GM10847 (cell line): ENCODE measurements around the gene TRIM44.

ENCODE experiments used
- POLR2A ChIP-seq: IDR thresholded peaks from 2 replicates; pipeline ENCODE4 v1.6.1; 2011; ENCODE audit not compliant: insufficient read length; ENCODE audit errors: extremely low read depth

The TRIM44 gene, protein sequence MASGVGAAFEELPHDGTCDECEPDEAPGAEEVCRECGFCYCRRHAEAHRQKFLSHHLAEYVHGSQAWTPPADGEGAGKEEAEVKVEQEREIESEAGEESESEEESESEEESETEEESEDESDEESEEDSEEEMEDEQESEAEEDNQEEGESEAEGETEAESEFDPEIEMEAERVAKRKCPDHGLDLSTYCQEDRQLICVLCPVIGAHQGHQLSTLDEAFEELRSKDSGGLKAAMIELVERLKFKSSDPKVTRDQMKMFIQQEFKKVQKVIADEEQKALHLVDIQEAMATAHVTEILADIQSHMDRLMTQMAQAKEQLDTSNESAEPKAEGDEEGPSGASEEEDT

DNA sequence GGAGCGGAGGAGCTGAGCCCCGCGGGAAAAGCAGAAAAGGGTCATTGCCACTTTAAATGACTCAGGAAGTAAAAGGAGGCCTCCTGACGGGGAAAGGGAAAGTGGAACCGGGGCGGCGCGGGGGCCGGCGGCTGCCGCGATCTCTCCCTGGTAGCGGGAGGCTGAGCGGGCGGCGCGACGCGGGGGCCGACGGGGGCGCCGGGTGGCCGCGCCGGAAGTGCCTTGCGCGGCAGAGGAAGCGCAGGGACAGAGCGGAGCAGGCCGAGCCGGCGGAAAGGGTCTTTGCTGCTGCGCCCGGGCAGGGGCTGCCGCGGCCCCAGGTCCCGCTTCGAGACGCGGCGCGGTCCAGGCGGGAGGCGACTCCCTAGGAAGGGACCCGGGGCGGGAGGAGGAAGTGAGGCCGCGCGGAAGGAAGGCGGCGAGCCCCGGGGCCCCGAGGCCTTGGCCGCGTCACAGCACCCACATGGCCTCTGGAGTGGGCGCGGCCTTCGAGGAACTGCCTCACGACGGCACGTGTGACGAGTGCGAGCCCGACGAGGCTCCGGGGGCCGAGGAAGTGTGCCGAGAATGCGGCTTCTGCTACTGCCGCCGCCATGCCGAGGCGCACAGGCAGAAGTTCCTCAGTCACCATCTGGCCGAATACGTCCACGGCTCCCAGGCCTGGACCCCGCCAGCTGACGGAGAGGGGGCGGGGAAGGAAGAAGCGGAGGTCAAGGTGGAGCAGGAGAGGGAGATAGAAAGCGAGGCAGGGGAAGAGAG, at the start of gene TRIM44:
TSS of gene TRIM44 (plus strand) at position 127 of the 759 bp plus-strand sequence. CDS start at position 464, 337 bp downstream.
- peak; percentile 42 for TF ChIP-seq POLR2A

DNA sequence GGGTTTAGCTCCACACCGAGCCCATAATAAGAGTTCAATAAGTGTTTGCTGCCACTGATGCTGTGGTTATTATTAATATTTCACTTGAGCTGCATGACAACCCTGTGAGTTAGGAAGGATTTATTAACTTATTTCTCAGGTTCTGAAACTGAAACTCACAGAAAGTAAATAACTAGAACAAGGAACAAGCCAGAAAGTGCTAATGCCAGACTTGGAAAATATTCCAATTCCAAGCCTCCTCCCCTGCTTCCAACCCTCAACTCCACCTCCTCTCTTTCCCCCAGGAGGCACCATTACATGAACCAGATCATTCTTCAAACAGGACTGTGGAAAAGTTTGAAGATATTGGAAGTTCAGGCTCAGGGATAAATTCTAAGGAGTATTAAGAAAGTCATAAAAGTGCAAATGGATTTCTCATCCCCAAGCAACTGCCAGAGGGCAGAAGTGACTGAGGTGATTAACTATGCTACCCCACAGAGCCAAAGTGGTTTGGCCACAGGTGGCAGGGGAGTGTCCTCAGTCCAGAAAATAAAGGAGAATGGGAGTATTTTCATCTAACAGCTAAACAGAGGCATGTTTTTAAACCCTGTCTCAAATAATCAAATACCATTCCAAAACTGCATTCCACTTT, 47.5 kb upstream of the TRIM44 start:
- no peak for TF ChIP-seq POLR2A

GRCh38 chr11:35615921-35616900, 46.4 kb upstream of the TRIM44 start:
- TF ChIP-seq POLR2A, result no peak

DNA sequence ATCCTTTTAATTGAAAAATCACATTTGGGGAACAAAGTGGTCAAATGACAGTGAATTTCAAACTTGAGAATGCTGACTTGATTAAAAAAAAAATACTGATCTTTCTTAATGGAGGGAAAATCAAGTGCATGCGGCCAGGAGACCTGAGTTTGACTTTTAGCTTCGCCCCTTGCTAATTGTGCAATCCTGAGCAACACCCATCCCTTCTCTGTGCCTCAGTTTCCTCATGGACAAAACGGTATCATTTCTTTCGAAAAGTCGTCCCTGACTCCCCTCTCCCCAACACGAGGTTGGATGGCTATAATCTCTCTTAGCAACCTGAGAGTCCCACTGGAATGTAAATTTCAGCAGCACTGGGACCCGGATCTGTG, 45.3 kb upstream of the TRIM44 start:
- no peak for TF ChIP-seq POLR2A

DNA sequence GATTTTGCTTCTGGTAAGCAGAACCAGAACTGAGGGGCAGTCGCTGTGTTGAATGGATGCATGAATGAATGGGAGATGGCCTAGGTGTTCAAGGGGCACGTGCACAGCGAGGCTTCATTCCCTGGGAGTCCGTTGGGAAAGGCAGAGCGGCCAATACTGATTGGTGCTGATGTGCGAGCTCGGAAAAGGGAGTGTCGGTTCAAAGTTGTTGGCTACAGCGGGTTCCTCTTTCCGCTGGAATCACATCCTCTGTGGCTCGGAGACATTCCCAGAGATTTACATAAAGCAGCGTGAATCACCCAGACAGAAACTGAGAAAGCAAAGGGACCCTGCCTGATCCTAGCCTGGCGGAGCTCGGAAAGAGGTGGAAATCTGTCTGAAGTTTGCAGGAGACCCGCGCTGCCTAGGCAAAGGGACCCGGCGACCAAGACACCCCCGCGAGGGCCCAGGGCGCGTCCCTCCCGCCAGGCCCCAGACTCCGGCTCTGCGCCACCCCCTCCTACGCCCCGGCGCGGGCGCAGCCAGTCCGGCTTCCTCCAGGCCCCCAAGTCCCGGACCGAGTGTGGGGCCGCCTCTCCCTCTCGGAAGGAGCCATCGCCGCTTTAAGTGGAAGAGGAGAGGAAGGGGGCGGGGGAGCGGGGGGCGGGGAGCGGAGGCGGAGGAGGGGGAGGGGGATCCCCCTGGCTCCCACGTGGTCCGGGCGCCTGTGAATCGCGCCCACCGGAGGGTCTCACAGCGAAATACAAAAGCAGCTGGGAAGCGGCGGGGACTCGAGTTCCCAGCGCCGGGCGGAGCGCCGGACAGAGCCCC, 44.7 kb upstream of the TRIM44 start, which contains the start of gene FJX1:
TSS of gene FJX1 (plus strand) at position 774 of the 810 bp plus-strand sequence. CDS start 177 bp downstream, outside the sequence.
- no peak for TF ChIP-seq POLR2A

DNA sequence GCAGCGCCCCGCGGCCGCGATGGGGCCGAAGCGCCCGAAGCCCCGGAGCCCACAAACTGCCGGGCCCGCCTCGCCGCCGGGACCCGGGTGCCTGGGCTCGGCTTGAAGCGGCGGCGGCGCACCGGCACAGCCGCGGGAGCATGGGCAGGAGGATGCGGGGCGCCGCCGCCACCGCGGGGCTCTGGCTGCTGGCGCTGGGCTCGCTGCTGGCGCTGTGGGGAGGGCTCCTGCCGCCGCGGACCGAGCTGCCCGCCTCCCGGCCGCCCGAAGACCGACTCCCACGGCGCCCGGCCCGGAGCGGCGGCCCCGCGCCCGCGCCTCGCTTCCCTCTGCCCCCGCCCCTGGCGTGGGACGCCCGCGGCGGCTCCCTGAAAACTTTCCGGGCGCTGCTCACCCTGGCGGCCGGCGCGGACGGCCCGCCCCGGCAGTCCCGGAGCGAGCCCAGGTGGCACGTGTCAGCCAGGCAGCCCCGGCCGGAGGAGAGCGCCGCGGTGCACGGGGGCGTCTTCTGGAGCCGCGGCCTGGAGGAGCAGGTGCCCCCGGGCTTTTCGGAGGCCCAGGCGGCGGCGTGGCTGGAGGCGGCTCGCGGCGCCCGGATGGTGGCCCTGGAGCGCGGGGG, 44.0 kb upstream of the TRIM44 start:
- TF ChIP-seq POLR2A, result no peak

DNA sequence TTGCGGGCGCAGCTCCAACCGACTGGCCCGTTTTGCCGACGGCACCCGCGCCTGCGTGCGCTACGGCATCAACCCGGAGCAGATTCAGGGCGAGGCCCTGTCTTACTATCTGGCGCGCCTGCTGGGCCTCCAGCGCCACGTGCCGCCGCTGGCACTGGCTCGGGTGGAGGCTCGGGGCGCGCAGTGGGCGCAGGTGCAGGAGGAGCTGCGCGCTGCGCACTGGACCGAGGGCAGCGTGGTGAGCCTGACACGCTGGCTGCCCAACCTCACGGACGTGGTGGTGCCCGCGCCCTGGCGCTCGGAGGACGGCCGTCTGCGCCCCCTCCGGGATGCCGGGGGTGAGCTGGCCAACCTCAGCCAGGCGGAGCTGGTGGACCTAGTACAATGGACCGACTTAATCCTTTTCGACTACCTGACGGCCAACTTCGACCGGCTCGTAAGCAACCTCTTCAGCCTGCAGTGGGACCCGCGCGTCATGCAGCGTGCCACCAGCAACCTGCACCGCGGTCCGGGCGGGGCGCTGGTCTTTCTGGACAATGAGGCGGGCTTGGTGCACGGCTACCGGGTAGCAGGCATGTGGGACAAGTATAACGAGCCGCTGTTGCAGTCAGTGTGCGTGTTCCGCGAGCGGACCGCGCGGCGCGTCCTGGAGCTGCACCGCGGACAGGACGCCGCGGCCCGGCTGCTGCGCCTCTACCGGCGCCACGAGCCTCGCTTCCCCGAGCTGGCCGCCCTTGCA, 43.3 kb upstream of the TRIM44 start:
- no peak for TF ChIP-seq POLR2A

GRCh38 chr11:35619855-35620640, 42.5 kb upstream of the TRIM44 start:
- TF ChIP-seq POLR2A, result no peak

GRCh38 chr11:35620795-35621194, 41.8 kb upstream of the TRIM44 start:
- TF ChIP-seq POLR2A, result no peak

GRCh38 chr11:35621620-35622019, 41.0 kb upstream of the TRIM44 start:
- TF ChIP-seq POLR2A, result no peak

- TF ChIP-seq POLR2A, result no peak
These were observed 40.5 kb upstream of the TRIM44 start for GRCh38 chr11:35622070-35622469.

- no peak for TF ChIP-seq POLR2A
These were observed 38.9 kb upstream of the TRIM44 start for GRCh38 chr11:35623621-35624168.
